ENCODE data around the gene KCNH5.

KCNH5 gene

DNA sequence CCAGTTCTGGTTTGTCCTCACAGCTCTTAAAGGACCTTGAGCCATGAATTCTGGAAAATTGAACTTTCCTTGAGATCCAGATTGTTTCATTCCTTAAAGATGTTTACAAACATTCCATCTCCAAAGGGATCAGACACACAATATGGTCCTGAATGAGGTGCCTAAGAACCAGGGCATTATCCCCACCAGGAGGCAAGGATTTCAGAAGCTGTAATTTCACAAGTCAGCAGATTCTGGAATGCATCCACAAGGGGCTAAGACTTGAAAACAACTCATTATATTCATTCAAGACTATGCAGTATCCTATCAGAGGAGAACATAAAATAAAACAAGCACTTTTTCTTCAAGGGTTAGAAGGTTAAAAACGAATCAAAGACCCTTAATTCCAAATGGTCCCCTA lies 15.1 kb downstream of the KCNH5 start:
- Mint-ChIP-seq H3K4me1 (no peaks in the 10 kb centered on the region), H3K27me3 (no peaks in the 10 kb centered on the region), H3K9me3 (peaks cover 3 to 4% of the 10 kb centered on the region in 2 donors), H3K27ac (no peak overlapping the region), H3K4me3 (no peak overlapping the region)
- ATAC-seq (no peak), DNase-seq (no peak)

GRCh38 chr14:63027719-63028118 lies 17.5 kb downstream of the KCNH5 start:
- Mint-ChIP-seq H3K4me1 (no peaks in the 10 kb centered on the region), H3K27me3 (no peaks in the 10 kb centered on the region), H3K4me3 (no peak overlapping the region), H3K9me3 (peaks cover 3 to 4% of the 10 kb centered on the region in 2 donors), H3K27ac (no peak overlapping the region)
- no peak for ATAC-seq
- DNase-seq, result no peak

GRCh38 chr14:63026491-63026890 lies 18.8 kb downstream of the KCNH5 start:
- Mint-ChIP-seq H3K4me1 (no peaks in the 10 kb centered on the region), H3K27ac (no peak overlapping the region), H3K4me3 (no peak overlapping the region), H3K9me3 (peaks cover 3 to 4% of the 10 kb centered on the region in 2 donors), H3K27me3 (no peaks in the 10 kb centered on the region)
- DNase-seq, result no peak
- no peak for ATAC-seq

- no peaks in the 10 kb centered on the region for H3K4me1 Mint-ChIP-seq
- H3K27ac Mint-ChIP-seq, result no peak overlapping the region
- no peaks in the 10 kb centered on the region for H3K9me3 Mint-ChIP-seq
- no peaks in the 10 kb centered on the region for H3K27me3 Mint-ChIP-seq
- H3K4me3 Mint-ChIP-seq, result no peak overlapping the region
- ATAC-seq (no peak), DNase-seq (no peak)
Observed at GRCh38 chr14:63014621-63015020, 30.6 kb downstream of the KCNH5 start.

DNA sequence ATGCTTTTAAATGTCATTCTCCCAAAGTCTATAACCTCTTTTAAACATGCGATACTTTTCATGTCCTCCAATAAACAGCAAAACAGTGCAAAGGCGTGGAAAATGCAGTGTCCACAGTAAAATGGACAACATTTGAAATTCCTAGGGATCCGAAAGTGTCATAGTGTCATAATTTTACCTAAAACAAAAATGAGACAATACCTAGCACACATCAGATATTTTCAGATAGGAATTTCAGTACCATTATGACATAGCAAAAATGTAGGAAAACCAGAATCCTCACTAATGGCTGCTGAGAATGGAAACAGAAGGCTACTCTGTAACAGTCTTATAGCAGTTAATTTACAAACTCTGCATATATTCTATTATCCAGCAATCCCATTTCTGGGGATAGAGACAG lies 33.1 kb downstream of the KCNH5 start:
- Mint-ChIP-seq H3K27me3 (no peaks in the 10 kb centered on the region), H3K4me1 (no peaks in the 10 kb centered on the region), H3K9me3 (no peaks in the 10 kb centered on the region), H3K27ac (no peak overlapping the region), H3K4me3 (no peak overlapping the region)
- DNase-seq, result no peak
- no peak for ATAC-seq

DNA sequence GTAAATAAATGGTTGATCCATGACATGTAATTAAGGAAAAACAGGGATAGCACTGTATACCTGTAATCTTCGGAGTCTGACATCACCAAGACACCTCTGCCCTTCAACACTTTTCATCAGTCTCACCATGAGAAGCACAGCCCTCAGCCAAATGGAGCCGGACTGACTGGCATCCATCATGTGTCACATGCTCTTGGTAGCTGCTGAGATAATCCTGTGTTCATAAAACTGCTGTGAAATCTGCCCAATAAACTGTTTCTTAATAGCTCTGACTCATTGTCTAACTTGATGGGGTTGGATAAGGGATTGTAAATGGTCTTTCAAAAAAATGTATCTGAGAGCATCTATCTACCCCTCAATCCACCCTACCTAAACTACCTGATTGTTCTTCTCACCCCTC lies 33.6 kb downstream of the KCNH5 start:
- no peak for ATAC-seq
- no peak for DNase-seq
- Mint-ChIP-seq H3K9me3 (no peaks in the 10 kb centered on the region), H3K27ac (no peak overlapping the region), H3K4me1 (no peaks in the 10 kb centered on the region), H3K27me3 (no peaks in the 10 kb centered on the region), H3K4me3 (no peak overlapping the region)

- DNase-seq (no peak), ATAC-seq (no peak)
- H3K4me1 Mint-ChIP-seq, result no peaks in the 10 kb centered on the region
- H3K27me3 Mint-ChIP-seq, result no peaks in the 10 kb centered on the region
- H3K4me3 Mint-ChIP-seq, result no peak overlapping the region
- no peaks in the 10 kb centered on the region for H3K9me3 Mint-ChIP-seq
- no peak overlapping the region for H3K27ac Mint-ChIP-seq
Observed at GRCh38 chr14:63009495-63009894, 35.8 kb downstream of the KCNH5 start.

- Mint-ChIP-seq H3K4me3 (no peak overlapping the region), H3K9me3 (no peaks in the 10 kb centered on the region), H3K27me3 (no peaks in the 10 kb centered on the region), H3K4me1 (no peaks in the 10 kb centered on the region), H3K27ac (no peak overlapping the region)
- ATAC-seq (no peak), DNase-seq (no peak)
Observed at GRCh38 chr14:63006531-63006930, 38.7 kb downstream of the KCNH5 start.

GRCh38 chr14:62994096-62994495 lies 51.2 kb downstream of the KCNH5 start:
- H3K4me1 Mint-ChIP-seq, result no peaks in the 10 kb centered on the region
- no peaks in the 10 kb centered on the region for H3K27me3 Mint-ChIP-seq
- no peak overlapping the region for H3K27ac Mint-ChIP-seq
- DNase-seq, result no peak
- no peak for ATAC-seq
- H3K9me3 Mint-ChIP-seq, result no peaks in the 10 kb centered on the region
- no peak overlapping the region for H3K4me3 Mint-ChIP-seq

GRCh38 chr14:62988967-62989366 lies 56.3 kb downstream of the KCNH5 start:
- Mint-ChIP-seq H3K9me3 (peaks cover 4 to 9% of the 10 kb centered on the region in 2 donors), H3K4me1 (no peaks in the 10 kb centered on the region), H3K27ac (no peak overlapping the region), H3K4me3 (no peak overlapping the region), H3K27me3 (no peaks in the 10 kb centered on the region)
- no peak for DNase-seq
- ATAC-seq, result no peak

DNA sequence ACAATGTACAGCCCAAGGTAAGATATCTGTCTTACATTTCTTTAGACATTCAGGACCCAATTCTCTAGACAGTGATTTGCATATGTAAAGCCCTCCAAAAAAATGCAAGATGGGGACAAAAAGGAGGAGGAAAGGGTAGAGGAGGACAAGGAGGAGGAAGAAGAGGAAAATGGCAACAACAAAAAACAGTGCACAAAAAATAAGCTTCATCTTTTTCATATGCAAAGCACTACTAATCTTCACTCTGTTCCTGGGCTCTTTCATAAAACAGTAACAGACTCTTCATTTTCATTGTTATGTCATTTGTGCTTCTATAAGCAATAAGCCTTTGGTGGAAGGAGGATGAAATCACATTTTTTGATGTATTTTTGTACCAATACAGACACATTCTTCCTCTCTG lies 61.4 kb downstream of the KCNH5 start:
- no peak overlapping the region for H3K27ac Mint-ChIP-seq
- peaks cover 4 to 9% of the 10 kb centered on the region in 2 donors for H3K9me3 Mint-ChIP-seq
- H3K4me1 Mint-ChIP-seq, result no peaks in the 10 kb centered on the region
- ATAC-seq (no peak), DNase-seq (no peak)
- no peak overlapping the region for H3K4me3 Mint-ChIP-seq
- H3K27me3 Mint-ChIP-seq, result no peaks in the 10 kb centered on the region

DNA sequence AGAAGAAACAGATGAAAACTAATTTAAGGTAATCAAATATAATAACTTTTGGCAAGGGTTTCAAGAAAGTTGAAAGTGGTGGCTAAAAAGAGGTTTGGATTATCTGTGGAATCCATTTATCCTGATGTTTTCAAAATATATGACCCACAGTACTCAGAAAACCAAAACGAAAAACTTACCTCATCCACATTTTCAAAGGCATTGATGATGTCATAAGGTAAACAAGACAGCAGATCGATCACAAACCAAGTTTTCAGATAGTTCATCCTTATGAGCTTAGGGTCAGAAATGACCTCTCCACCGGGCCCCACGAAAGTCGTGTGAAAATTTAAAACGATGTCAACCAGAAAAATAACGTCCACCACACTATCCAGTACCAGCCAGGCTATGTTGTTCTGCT lies 64.6 kb downstream of the KCNH5 start:
- Mint-ChIP-seq H3K27ac (no peak overlapping the region), H3K4me3 (no peak overlapping the region), H3K4me1 (no peaks in the 10 kb centered on the region), H3K27me3 (no peaks in the 10 kb centered on the region), H3K9me3 (peaks cover 2 to 10% of the 10 kb centered on the region in 2 donors)
- ATAC-seq, result no peak
- no peak for DNase-seq

DNA sequence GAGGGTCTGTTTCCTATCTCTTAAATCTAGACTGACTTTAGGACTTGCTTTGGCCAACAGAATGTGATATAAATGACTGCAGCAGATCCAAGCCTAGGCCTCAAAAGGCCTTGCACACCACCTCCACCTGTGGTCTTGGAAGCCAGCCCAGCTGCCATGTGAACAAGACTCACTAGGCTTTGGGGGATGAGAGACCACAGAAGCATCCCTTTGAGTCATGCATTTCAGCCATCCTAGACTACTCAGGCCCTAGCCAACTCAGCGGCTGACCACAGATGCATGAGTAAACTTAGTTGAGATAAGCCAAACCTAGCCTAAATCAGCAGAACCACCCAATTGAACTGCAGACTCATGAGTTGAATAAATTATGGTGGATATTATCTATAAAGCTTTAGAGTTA lies 87.7 kb downstream of the KCNH5 start:
- Mint-ChIP-seq H3K27ac (no peak overlapping the region), H3K9me3 (peaks cover 8 to 26% of the 10 kb centered on the region in 2 donors), H3K4me3 (no peak overlapping the region), H3K4me1 (no peaks in the 10 kb centered on the region), H3K27me3 (no peaks in the 10 kb centered on the region)
- DNase-seq, result no peak
- ATAC-seq, result no peak

- H3K9me3 Mint-ChIP-seq, result peaks cover 2 to 20% of the 10 kb centered on the region in 2 donors
- H3K27me3 Mint-ChIP-seq, result no peaks in the 10 kb centered on the region
- no peak overlapping the region for H3K4me3 Mint-ChIP-seq
- DNase-seq (no peak), ATAC-seq (no peak)
- H3K4me1 Mint-ChIP-seq, result no peaks in the 10 kb centered on the region
- no peak overlapping the region for H3K27ac Mint-ChIP-seq
Observed at GRCh38 chr14:62956413-62956812, 88.8 kb downstream of the KCNH5 start.

DNA sequence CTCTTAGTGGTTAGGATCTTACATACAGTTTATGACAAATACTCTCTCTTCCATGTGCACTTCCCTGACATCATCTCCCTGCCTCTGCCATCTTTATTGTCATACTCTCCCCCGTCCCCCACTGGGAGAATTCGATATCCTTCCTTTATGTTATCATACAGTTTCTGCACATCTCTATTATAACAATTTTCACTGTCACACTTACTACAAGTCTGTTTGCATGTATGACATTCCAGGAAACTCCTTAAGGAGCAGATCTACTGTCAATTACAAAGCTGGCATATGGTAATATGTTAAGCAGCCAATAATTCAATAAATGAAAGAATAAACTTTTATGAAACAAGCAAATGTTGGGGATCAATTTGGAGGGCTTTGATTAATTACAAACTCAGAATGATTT lies 91.1 kb downstream of the KCNH5 start:
- H3K9me3 Mint-ChIP-seq, result peaks cover 0 to 17% of the 10 kb centered on the region in 2 donors
- no peaks in the 10 kb centered on the region for H3K27me3 Mint-ChIP-seq
- no peak for DNase-seq
- H3K27ac Mint-ChIP-seq, result no peak overlapping the region
- H3K4me3 Mint-ChIP-seq, result no peak overlapping the region
- H3K4me1 Mint-ChIP-seq, result no peaks in the 10 kb centered on the region
- ATAC-seq, result no peak

DNA sequence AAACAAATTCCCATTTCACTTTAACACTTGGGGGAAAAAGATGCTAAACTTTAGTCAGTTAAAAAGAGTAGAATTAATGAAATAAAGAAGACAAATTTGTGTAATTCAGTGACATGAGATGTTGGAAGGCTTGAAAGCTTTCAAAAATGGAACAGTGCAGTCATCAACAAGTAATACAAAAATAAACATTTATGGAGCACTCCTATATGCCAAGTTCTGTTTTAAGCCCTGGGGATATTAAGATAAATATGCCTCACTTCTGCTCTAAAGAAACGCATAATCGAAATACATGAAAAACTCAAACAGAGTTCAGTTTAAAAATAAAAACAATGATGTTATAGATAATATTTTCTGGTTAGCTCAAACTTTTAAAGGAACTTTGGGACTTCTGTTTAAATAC lies 93.0 kb downstream of the KCNH5 start:
- ATAC-seq (no peak), DNase-seq (no peak)
- Mint-ChIP-seq H3K27me3 (no peaks in the 10 kb centered on the region), H3K27ac (no peak overlapping the region), H3K4me1 (no peaks in the 10 kb centered on the region), H3K4me3 (no peak overlapping the region), H3K9me3 (peaks cover 0 to 17% of the 10 kb centered on the region in 2 donors)

- ATAC-seq (no peak), DNase-seq (no peak)
- Mint-ChIP-seq H3K4me1 (no peaks in the 10 kb centered on the region), H3K4me3 (no peak overlapping the region), H3K27ac (no peak overlapping the region), H3K27me3 (no peaks in the 10 kb centered on the region), H3K9me3 (no peaks in the 10 kb centered on the region)
Observed at GRCh38 chr14:62947301-62947700, 98.0 kb downstream of the KCNH5 start.

DNA sequence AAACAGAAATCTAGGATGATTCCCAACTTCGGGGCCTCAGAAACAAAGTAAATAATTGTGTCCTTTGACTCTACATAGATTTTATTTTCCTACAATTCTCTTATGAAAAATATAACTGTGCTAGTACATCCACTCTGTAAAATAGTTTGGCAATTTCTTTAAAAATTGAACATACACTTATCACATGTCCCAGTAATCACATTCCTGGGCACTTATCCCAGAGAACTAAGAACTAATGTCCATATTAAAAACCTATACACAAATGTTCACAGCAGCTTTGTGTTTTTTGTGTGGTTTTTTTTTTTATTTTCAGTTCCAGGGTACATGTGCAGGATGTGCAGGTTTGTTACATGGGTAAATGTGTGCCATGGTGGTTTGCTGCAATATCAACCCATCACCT lies 99.0 kb downstream of the KCNH5 start:
- Mint-ChIP-seq H3K4me1 (no peaks in the 10 kb centered on the region), H3K4me3 (no peak overlapping the region), H3K27ac (no peak overlapping the region), H3K27me3 (no peaks in the 10 kb centered on the region), H3K9me3 (no peaks in the 10 kb centered on the region)
- DNase-seq (no peak), ATAC-seq (no peak)
